Parathyroid adenoma (tissue), 2 donors: ENCODE measurements around the gene SOX12.
"Not testable (repeated sequence)": the region's sequence is repeated elsewhere in the genome, so short reads cannot be mapped to it uniquely, and the experiment has no call there.

Source experiments
- H2AFZ ChIP-seq: fragments of 300-600 bp; sonication (generic); one replicate; pipeline ENCODE4 v1.7.0; 2017; ENCODE audit warnings: antibody characterized with exemption, mild to moderate bottlenecking
- H3K27ac ChIP-seq: fragments of 300-600 bp; sonication (generic); one replicate; pipeline ENCODE4 v1.7.0; 2017
- H3K27me3 ChIP-seq: fragments of 300-600 bp; sonication (generic); one replicate; pipeline ENCODE4 v1.7.0; 2017; ENCODE audit warnings: low read length; ENCODE audit not compliant: control insufficient read depth, insufficient read depth
- H3K36me3 ChIP-seq: fragments of 300-600 bp; sonication (generic); one replicate; pipeline ENCODE4 v1.7.0; 2017; ENCODE audit warnings: low read length; ENCODE audit not compliant: control insufficient read depth, insufficient read depth
- H3K4me1 ChIP-seq: fragments of 300-600 bp; sonication (generic); one replicate; pipeline ENCODE4 v1.7.0; 2017; ENCODE audit warnings: control low read depth
- H3K4me2 ChIP-seq: fragments of 300-600 bp; sonication (generic); one replicate; pipeline ENCODE4 v1.7.0; 2017; ENCODE audit warnings: low read length
- H3K4me3 ChIP-seq: fragments of 300-600 bp; sonication (generic); one replicate; pipeline ENCODE4 v1.7.0; 2017; ENCODE audit warnings: low read depth, low read length
- H3K79me2 ChIP-seq: fragments of 300-600 bp; sonication (generic); one replicate; pipeline ENCODE4 v1.7.0; 2017; ENCODE audit warnings: control low read depth
- H3K9ac ChIP-seq: fragments of 300-600 bp; sonication (generic); one replicate; pipeline ENCODE4 v1.7.0; 2017; ENCODE audit warnings: mild to moderate bottlenecking
- H3K9me3 ChIP-seq: fragments of 300-600 bp; sonication (generic); one replicate; pipeline ENCODE4 v1.7.0; 2017; ENCODE audit warnings: low read length; ENCODE audit not compliant: control insufficient read depth
- CTCF ChIP-seq: fragments of 300-600 bp; sonication (generic); IDR thresholded peaks from one replicate; pipeline ENCODE4 v1.7.0; 2017; ENCODE audit warnings: antibody characterized with exemption, mild to moderate bottlenecking
- donor health status: primary hyperparathyroidism.

The SOX12 gene

GRCh38 chr20:375265-375889, 50.0 kb downstream of the SOX12 start:
- Histone ChIP-seq H3K4me2 (no peak overlapping the region), H3K9me3 (no peaks in the 10 kb centered on the region), H2AFZ (no peak overlapping the region), H3K27me3 (no peaks in the 10 kb centered on the region), H3K4me1 (peaks cover 7% of the 10 kb centered on the region), H3K36me3 (no peaks in the 10 kb centered on the region), H3K79me2 (no peaks in the 10 kb centered on the region), H3K9ac (no peak overlapping the region), H3K27ac (no peak overlapping the region), H3K4me3 (no peak overlapping the region)
- TF ChIP-seq CTCF, result no peak

GRCh38 chr20:376089-376488, 50.7 kb downstream of the SOX12 start:
- Histone ChIP-seq H3K27me3 (no peaks in the 10 kb centered on the region), H3K4me3 (no peak overlapping the region), H3K79me2 (no peaks in the 10 kb centered on the region), H3K27ac (no peak overlapping the region), H3K36me3 (no peaks in the 10 kb centered on the region), H3K9ac (no peak overlapping the region), H3K9me3 (no peaks in the 10 kb centered on the region), H3K4me1 (peaks cover 7% of the 10 kb centered on the region), H2AFZ (no peak overlapping the region), H3K4me2 (no peak overlapping the region)
- TF ChIP-seq CTCF, result no peak

GRCh38 chr20:376750-377149, 51.4 kb downstream of the SOX12 start:
- Histone ChIP-seq H3K79me2 (no peaks in the 10 kb centered on the region), H3K4me1 (peaks cover 3% of the 10 kb centered on the region), H3K4me3 (no peak overlapping the region), H3K9ac (no peak overlapping the region), H2AFZ (no peak overlapping the region), H3K27ac (no peak overlapping the region), H3K36me3 (no peaks in the 10 kb centered on the region), H3K27me3 (no peaks in the 10 kb centered on the region), H3K9me3 (no peaks in the 10 kb centered on the region), H3K4me2 (no peak overlapping the region)
- no peak for TF ChIP-seq CTCF

GRCh38 chr20:377578-377977, 52.2 kb downstream of the SOX12 start:
- H3K4me2 ChIP-seq, H2AFZ ChIP-seq, H3K27me3 ChIP-seq, H3K4me1 ChIP-seq, H3K4me3 ChIP-seq, H3K9me3 ChIP-seq, H3K79me2 ChIP-seq, H3K27ac ChIP-seq, H3K9ac ChIP-seq, H3K36me3 ChIP-seq: not testable (repeated sequence)

- no peak for TF ChIP-seq CTCF
- H3K4me2 ChIP-seq, result no peak overlapping the region
- H2AFZ ChIP-seq, result no peak overlapping the region
Observed at GRCh38 chr20:378961-379336, 53.6 kb downstream of the SOX12 start.

More at GRCh38 chr20:378961-379336, 53.6 kb downstream of the SOX12 start:
- Histone ChIP-seq H3K9me3 (no peaks in the 10 kb centered on the region), H3K36me3 (no peaks in the 10 kb centered on the region), H3K9ac (no peak overlapping the region), H3K79me2 (no peaks in the 10 kb centered on the region), H3K27me3 (no peaks in the 10 kb centered on the region), H3K4me3 (no peak overlapping the region), H3K4me1 (no peaks in the 10 kb centered on the region), H3K27ac (no peak overlapping the region)
